GM19467 (cell line): ENCODE measurements around the gene WIPF2.
"Not testable (repeated sequence)": the region's sequence is repeated elsewhere in the genome, so short reads cannot be mapped to it uniquely, and the experiment has no call there.

Source experiments
- ATAC-seq: cut with Tn5 transposase; IDR thresholded peaks from one replicate; pipeline ENCODE4 v1.9.1; 2021; ENCODE audit warnings: mild to moderate bottlenecking, moderate library complexity; ENCODE audit not compliant: unreplicated experiment

The WIPF2 gene

DNA sequence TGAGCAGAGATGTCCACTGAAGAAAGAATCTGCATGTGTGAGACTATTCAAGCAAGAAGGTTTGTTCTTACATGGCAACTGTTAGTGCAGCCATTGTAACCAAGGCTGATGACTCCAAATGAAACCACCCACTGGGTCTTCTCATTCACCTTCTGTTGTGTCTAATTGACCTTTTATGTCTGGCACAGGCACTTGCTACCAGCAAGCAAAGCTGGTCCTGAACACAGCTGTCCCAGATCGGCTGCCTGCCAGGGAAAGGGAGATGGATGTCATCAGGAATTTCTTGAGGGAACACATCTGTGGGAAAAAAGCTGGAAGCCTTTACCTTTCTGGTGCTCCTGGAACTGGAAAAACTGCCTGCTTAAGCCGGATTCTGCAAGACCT, 72.2 kb downstream of the WIPF2 start:
- no peak for ATAC-seq

DNA sequence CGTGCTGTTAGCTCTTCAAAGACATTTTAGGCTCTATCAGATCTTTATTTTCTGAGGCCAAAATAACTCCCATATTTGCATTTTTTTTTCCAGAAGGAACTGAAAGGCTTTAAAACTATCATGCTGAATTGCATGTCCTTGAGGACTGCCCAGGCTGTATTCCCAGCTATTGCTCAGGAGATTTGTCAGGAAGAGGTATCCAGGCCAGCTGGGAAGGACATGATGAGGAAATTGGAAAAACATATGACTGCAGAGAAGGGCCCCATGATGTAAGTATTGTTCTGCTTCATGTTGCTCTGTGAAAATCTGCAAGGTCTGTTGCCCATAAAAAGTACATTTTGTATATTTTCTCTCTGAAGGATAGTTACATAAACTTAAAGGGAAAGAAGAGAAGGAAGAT, 74.3 kb downstream of the WIPF2 start:
- no peak for ATAC-seq

- ATAC-seq, result no peak
Observed at GRCh38 chr17:40295488-40296436, 76.7 kb downstream of the WIPF2 start.

DNA sequence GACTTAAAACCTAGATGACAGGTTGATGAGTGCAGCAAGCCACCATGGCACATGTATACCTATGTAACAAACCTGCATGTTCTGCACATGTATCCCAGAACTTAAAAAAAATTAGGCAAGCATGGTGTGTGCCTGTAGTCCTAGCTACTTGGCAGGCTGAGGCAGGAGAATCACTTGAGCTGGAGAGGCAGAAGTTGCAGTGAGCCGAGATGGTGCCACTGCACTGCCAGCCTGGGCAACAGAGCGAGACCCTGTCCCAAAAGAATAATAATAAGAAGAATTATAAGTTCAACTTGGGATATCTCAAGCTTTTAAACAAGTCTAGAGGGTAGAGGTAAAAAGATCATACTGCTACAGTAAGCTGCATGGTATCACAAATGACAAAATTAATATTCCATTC, 78.4 kb downstream of the WIPF2 start:
- ATAC-seq, result no peak

DNA sequence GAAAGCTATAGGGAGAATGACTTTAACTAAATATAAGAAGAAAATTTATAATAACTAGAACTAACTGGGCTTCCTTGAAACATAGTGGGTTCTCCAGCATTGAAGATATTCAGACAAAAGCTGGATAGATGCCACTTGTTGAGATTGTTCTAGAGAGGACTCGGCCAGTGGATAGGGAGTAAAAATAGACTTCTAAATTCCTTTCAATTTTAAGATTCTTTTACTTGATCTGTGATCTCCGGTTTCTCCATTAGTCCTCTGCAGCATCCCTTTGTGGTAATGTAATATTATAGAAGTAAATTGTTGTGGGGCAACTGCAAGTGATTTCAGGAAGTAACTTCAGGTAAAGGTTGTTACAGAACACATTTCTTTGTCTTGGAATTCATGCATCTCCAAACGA, 79.6 kb downstream of the WIPF2 start:
- ATAC-seq, result no peak

DNA sequence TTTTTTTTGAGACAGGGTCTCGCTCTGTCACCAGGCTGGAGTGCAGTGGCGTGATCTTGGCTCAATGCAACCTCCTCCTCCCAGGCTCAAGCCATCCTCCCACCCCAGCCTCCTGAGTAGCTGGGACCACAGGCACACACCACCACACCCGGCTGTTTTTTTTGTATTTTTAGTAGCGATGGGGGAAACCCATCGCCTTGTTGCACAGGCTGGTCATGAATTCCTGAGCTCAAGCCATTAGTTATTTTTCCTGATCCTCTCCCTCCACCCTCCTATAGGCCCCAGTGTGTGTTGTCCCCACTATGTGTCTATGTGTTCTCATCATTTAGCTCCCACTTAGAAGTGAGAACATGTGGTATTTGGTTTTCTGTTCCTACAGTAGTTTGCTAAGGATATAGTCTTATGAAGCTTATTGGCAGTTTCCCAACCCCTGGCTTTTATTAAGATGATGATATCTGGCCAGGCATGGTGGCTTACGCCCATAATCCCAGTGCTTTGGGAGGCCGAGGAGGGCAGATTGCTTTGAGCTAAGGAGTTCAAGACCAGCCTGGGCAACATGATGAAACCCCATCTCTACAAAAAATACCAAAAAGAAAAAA, 80.2 kb downstream of the WIPF2 start:
- not testable (repeated sequence) for ATAC-seq

DNA sequence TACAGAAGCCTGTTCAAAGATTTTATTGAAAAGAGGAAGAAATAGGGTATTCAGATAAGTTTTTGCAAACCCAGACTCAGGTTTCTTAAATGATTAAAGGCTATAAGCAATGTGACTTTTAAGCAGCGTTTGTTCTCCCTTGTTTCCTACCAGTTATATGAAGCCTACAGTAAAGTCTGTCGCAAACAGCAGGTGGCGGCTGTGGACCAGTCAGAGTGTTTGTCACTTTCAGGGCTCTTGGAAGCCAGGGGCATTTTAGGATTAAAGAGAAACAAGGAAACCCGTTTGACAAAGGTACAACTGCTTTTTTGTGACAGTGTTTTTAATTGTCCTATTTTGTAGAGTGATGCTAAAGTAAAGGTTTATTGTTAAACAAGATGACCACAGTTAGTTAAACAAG, 82.2 kb downstream of the WIPF2 start:
- no peak for ATAC-seq

DNA sequence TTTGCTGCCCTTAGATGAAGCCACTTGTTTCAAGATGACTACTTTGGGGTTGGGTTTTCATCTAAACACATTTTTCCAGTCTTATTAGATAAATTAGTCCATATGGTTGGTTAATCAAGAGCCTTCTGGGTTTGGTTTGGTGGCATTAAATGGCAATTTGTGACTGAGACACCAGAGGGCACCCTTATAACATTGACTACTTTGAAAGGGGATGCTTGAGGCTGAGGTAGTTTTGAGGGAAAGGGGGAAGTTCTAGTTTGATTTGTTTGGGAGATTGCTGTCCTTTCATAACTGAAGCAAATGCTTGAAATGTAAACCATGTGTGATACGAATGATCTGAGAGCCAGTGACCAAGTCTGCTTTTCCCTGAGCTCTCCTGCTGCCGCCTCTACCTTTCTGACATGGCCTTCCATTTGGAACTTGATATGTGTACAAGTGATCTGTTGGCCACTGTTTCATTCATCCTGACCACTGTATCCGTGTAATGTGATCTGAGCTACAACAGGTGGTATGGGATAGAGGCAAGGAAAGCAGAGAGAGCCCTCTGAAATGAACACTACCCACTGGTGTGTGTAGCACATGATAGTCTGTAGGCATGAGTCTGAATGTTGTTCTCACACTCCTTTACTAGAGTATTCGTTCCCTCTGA, 84.0 kb downstream of the WIPF2 start:
- ATAC-seq, result no peak

DNA sequence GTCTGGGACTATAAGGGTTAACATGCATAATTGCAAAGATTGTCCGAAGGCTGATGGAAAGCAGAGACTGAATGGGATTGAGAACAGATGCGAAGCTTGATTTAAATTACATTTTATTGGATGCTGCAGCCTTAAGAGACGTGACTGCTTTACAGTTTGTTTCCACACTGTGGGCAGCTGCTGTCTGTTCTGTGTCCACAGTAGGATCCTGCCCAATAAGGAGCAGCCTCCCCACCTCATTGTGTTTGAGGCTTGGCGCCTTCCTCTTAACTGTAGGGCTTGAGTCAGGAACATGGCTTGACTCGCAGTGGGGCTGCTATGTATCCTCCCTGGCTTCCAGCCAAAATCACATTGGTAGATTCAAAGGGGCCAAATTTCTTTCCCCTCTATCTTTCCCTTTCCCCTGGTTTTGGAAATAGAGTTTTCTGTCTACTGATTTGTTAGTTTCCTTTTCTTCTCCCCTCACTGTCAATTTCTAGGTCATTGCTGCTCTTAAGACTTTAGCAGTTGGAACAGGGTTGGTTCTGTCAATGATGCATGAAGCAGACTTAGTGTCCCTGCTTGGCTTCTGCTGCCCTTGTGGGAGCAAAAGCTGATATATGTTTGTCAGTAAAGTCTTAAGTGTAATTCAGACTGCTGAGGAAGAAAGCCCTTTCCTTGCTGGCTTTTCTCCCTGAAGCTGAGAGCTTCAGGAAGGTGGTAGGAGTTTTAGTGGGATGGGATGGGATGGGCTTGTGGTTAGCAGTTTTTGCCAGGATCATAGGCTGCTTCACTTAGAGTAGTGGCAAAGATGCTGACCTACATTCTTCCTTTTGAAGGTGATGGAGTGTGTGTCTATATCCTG, 84.8 kb downstream of the WIPF2 start:
- ATAC-seq, result no peak

GRCh38 chr17:40304552-40304863, 85.4 kb downstream of the WIPF2 start:
- not testable (repeated sequence) for ATAC-seq

GRCh38 chr17:40304866-40305265, 85.8 kb downstream of the WIPF2 start:
- ATAC-seq, result not testable (repeated sequence)

- no peak for ATAC-seq
Observed at GRCh38 chr17:40306395-40306794, 87.3 kb downstream of the WIPF2 start.

DNA sequence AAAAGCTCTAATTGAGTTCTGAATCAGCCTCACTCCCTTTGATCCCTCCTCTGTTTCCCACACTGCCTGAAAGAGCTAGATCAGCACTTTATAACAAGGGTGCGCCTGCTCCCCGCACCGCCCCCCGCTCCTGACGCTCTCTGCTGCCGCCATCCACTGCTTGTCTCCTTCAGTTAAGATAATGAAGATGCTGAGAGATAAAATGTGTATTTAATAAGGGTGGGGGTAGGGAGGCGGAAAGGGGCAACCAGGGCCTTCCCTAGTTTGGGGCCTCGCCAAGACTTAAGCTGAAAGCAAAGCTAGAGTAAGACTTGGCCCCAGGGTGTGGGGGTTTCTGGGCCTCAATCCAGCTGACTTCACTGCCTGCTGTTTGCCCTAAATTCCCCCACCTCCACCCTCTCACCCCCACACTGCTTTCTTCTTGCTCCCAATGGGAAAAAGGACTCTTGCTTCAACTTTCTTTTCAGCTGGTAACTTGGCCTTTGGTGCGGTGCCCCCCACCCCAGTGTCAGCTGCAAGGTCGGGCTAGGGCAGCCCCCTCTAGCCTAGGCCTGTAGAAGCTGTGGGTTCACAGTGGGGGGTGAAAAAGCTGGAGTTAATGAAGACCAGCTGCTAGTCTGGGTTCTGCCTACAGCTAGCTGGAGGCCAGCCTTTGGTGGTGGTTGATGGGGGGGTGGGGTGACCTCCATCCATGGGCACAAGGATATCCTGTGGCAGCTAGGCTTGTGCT, 88.1 kb downstream of the WIPF2 start:
- ATAC-seq, result no peak

DNA sequence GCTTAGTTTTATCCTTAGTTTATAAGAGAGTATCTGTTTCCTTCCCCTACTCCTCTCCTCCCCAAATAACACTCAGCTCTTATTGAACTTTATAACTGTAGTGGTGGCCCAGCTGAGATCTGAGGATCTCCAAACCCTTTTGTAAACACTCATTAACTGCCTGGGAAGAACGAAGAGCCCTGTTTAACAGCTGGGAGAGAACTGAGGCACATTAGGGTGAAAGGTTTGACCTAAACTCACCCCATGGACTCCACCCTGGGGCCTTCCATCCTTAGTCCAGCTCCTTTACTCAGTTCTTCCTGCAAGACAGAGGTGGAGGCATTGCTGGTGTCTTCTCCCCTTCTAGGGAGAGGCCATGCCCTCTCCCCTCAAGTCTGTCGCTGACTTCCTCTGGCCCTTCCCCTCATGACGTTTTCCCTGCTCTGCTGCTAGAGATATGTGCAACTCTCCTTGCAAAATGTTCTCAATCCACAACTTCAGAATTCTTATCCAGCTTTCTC, 88.7 kb downstream of the WIPF2 start:
- no peak for ATAC-seq

DNA sequence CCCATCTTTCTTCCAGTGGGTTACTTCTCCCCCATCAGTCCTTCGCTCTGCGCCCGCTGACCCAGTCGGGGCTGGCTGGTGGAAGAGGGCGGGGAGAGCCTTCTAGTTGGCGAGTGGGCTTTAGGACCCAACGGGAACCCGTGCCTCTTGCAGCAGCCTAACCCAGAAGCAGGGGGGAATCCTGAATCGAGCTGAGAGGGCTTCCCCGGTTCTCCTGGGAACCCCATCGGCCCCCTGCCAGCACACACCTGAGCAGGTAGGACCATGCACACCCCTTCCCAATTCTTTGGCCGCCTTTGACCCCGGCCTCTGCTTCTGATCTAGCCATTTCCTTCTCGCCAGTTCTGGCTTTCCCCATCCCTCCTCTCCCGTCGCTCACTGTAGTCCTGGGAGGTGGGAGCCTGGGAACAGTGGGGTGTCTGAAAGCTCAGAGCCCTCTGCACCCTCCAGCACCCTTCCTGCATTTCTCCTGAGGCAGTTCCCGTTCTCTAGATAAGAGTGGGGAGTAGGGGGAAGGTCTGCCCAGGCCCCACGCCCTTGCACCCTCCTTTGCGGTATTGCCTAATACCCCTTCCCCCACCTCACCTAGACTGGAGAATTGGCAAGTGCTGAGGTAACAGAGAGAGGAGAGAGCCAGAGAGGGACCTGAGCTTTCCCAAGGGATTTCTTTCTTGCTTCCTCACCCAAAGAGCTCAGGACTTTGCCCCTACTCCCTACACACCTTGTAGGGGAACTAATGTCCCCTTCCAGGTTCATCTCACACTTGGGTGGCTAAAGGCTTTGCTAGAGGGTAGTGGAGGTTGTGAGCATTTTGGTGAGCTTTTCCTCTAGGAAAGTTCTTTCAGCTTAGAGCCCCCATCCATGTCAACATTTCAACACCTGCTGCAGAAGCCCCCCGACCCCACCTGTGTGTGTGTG, 90.2 kb downstream of the WIPF2 start, which contains the start of gene RARA:
Gene RARA (plus strand): TSS at position 150 of the 918 bp plus-strand sequence. CDS start 22,039 bp downstream, outside the sequence.
- no peak for ATAC-seq

- no peak for ATAC-seq
Observed at GRCh38 chr17:40309949-40310510, 90.9 kb downstream of the WIPF2 start.

DNA sequence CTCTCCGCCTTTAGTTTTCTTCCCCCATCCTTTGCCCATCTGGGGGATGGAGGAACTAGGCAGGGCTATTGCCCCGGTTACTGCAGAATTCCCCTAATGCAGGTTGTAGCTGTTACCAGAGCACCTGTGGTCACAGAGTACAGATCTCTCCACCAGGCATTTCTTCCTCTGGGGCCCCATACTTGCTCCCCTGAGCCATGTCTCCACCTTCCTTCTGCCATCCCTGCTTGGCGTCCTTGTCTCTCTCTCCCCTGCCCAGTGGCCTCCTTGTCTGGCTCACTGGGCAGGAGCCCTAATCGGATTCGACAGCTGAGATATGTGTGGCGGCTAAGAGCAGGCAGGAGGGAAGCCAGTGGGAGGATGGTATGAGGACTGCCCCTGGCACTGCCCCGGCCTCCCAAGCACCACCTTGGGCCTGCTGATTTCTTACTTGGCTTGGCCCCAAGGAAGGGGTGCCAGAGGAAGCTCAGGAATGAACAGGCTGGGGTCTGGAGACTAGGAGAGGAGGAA, 91.8 kb downstream of the WIPF2 start:
- ATAC-seq, result no peak

- no peak for ATAC-seq
Observed at GRCh38 chr17:40311575-40311974, 92.5 kb downstream of the WIPF2 start.
